Liver (tissue), 3 donors: ENCODE data around the gene SPATA31C1.

Source experiments
- GABPA ChIP-seq, 2 donors: IDR thresholded peaks in 1 of 2; conservative IDR thresholded peaks in 1 of 2; 2 replicates each; pipeline ENCODE4 v1.6.1; 2016; ENCODE audit warnings: antibody characterized with exemption in 2 of 2, mild to moderate bottlenecking in 1 of 2, moderate library complexity in 1 of 2
- TF ChIP-seq, protein P1 (sequence below): fragments of 150-350 bp; IDR thresholded peaks from 2 replicates; pipeline ENCODE4 v1.5.1; 2017; ENCODE audit warnings: improper control_type of control experiment, low read depth, low read length; ENCODE audit not compliant: missing input control
- donor health status: healthy.
- donor health status: healthy.

DNA sequence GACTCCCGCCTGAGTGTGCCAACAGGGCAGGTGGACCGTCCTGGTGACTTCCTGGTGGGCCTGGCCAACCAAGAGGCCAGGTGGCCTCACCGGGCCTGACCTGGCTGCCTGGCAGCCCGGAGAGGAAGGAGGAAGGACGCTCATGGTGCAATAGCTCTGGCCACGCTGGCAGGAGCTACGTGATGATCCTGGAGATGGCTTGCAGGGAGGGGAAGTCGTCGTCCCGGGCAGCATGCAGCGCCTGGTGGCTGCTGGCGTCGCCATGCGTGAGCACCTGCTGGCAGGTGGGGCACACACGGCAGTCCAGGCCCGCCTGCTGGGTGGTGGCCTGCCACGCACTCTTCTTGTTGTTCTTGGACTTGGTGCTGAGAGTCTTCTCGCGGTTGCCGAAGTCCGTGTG lies 26.3 kb downstream of the SPATA31C1 start:
- TF ChIP-seq, protein P1, sequence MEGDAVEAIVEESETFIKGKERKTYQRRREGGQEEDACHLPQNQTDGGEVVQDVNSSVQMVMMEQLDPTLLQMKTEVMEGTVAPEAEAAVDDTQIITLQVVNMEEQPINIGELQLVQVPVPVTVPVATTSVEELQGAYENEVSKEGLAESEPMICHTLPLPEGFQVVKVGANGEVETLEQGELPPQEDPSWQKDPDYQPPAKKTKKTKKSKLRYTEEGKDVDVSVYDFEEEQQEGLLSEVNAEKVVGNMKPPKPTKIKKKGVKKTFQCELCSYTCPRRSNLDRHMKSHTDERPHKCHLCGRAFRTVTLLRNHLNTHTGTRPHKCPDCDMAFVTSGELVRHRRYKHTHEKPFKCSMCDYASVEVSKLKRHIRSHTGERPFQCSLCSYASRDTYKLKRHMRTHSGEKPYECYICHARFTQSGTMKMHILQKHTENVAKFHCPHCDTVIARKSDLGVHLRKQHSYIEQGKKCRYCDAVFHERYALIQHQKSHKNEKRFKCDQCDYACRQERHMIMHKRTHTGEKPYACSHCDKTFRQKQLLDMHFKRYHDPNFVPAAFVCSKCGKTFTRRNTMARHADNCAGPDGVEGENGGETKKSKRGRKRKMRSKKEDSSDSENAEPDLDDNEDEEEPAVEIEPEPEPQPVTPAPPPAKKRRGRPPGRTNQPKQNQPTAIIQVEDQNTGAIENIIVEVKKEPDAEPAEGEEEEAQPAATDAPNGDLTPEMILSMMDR: no peak
- TF ChIP-seq GABPA (IDR thresholded peaks at IDR 0.05 in 1 of 2, conservative IDR thresholded peaks at IDR 0.05 in 1 of 2): no peak
